ENCODE results near the gene POFUT1.
"Not testable (repeated sequence)": the region's sequence is repeated elsewhere in the genome, so short reads cannot be mapped to it uniquely, and the experiment has no call there.

Gene POFUT1

DNA sequence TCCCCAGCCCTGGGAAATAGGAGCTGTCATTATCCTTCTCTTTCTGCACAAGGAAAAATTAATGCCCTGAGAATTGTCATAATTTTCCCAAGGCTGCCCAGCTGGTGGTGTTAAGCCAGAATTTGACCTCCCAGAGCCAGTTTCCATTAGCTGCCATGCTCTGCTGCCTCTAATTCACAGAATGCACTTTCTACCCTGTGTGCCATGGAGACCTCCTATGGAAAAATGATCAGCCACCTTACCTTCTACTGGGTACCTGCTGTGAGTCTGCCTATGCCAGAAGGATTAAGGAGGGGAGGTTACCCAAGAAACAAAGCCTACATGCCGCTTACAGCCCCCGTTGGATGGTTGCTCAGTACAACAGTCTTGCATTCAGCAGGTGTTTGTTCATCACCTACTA lies 29.1 kb downstream of the POFUT1 start:
- DNase-seq = no peak

GRCh38 chr20:32237419-32237818 lies 29.7 kb downstream of the POFUT1 start:
- DNase-seq = no peak

- DNase-seq = no peak
These were observed 31.1 kb downstream of the POFUT1 start for GRCh38 chr20:32238483-32239425.

DNA sequence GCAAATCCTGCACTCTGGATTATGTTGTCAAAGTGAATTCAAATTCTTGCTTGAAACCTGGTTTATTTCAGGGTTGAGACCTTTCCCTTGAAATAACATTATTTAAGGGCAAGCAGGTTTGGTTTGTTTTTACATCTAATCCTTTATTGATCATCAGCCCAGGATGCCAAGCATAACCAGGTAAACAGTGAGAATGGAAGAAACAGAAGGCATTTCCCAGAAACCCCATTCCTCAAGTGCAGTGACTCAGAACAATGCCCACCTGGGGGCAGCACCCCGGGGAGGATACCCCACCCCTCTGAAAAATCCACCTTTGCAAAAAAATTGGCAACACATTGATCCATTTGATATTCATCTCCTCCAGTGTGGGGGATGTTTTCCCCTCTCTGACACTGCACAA lies 32.5 kb downstream of the POFUT1 start:
- DNase-seq = no peak

DNA sequence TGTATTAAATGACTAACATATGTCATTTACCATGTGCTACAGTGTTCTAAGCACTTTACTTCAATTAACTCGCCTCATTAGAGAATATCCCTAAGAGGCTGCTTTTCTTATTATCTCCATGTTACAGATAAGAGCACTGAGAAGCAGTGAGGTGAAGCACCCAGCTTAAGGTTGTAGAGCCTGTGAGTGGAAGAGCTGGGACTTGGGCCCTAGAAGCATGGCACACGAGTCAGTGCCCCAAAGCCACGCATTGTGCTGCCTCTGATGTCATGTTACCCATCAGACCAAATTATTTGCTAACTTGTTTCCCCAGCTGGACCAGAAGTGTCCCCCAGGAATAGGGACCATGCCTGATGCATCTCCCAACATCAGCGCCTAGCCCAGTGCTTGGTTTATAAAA lies 34.1 kb downstream of the POFUT1 start:
- DNase-seq = no peak

GRCh38 chr20:32244150-32244823 lies 36.6 kb downstream of the POFUT1 start:
- no peak for DNase-seq

- DNase-seq = no peak
These were observed 37.3 kb downstream of the POFUT1 start for GRCh38 chr20:32244959-32245358.

- not testable (repeated sequence) for DNase-seq
These were observed 38.5 kb downstream of the POFUT1 start for GRCh38 chr20:32246208-32246607.

DNA sequence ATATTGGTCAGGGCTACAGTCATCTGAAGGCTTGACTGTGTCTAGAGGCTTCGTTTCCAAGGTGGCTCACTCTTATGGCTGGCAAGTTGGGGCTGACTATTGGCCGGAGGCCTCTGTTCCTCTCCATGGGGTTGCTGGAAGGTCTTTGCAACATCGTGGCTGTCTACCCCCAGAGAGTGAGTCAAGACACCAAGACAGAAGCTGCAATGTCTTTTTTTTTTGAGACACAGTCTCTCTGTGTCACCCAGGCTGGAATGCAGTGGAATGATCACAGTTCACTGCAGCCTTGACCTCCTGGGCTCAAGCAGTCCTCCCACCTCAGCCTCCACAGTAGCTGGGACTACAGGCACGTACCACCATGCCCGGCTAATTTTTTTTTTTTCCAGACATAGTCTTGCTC lies 40.4 kb downstream of the POFUT1 start:
- DNase-seq = no peak

GRCh38 chr20:32249030-32249738 lies 41.5 kb downstream of the POFUT1 start:
- DNase-seq = peak; percentile 7

DNA sequence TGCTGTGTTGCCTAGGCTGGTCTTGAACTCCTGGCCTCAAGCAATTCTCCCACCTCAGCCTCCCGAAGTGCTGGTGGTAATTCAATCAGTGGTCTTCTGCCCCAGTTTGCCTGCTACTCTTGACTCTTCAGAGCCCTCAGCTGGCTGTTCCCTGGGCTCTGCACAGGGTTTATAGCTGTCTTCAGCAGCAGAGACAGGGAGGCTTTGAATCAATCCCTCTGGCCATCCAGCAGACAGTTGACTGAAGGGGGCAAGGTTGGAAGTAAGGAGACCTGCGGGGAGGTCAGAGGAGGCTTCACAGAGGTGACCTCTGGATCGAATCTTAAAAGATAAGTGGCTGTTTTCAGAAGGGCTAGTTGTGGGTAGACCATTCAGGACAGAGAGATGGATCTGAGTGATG lies 43.8 kb downstream of the POFUT1 start:
- DNase-seq = no peak

GRCh38 chr20:32252189-32252588 lies 44.5 kb downstream of the POFUT1 start:
- no peak for DNase-seq

DNA sequence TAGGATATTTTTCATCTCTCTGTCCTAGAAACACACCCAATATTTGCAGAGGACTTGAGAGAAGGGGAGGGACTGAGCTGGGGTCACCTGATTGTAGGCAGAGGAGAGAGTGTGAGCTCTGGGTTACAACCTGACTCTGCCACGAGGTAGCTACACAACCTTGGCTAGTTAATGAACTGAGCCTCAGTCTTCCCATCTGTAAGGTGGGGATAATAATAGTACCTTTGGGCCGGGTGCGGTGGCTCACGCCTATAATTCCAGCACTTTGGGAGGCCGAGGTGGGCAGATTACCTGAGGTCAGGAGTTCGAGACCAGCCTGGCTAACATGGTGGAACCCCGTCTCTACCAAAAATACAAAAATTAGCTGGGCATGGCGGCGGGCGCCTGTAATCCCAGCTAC lies 53.3 kb downstream of the POFUT1 start:
- not testable (repeated sequence) for DNase-seq

DNA sequence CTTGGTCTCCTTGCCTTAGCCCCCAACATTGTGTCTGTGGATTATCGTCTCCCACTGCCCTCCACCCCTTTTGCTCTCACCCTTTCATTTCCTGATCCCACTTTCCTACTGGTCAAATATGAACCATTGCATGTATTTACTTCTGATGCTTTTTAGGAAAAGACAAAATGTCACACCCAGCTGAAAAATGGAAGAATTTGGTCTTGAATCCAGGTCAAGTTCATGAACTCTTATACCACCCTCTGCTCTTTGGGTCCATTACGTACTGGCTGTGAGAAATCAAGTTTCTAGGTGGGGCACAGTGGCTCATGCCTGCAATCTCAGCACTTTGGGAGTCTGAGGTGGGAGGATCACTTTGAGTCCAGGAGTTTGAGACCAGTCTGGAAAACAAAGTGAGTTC lies 54.0 kb downstream of the POFUT1 start:
- no peak for DNase-seq

DNA sequence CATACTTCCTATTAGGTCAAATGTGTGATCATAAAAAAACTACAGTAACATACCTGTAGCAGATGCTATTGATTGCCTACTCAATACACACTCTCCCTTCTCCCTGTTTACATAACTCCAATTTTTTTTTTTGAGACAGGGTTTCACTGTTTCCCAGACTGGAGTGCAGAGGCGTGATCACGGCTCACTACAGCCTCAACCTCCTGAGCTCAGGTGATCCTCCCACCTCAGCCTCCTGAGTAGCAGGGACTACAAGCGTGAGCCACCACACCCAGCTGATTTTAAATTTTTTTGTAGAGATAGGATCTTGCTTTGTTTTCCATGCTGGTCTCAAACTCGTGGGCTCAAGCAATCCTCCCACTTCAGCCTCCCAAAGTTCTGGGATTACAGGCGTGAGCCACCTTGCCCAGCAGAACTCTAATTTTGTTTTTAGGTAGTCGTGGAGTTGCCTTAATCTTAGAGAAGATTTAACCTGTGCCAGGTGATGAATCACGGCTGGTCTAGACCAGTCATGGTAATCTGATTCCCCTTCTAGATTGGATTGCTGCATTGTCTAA lies 55.8 kb downstream of the POFUT1 start:
- DNase-seq = no peak

DNA sequence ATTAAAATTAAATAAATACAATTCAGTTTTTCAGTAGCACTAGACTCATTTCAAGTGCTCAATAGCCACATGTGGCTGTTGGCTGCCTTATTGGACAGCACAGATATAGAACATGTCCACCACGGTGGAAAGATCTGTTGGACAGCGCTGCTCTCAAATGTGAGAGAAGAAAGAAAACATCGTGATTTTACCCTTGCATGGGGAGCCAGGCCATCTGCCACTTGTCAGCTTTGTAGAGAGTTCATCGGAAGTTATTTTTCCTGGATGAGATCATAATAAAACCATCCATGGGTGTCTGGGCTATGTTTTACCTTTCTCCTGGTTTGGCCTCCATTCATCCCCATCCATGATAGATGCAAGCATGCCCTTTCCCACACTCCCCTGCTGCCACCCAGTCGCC lies 63.9 kb downstream of the POFUT1 start:
- DNase-seq = no peak

GRCh38 chr20:32274359-32274758 lies 66.7 kb downstream of the POFUT1 start:
- no peak for DNase-seq

DNA sequence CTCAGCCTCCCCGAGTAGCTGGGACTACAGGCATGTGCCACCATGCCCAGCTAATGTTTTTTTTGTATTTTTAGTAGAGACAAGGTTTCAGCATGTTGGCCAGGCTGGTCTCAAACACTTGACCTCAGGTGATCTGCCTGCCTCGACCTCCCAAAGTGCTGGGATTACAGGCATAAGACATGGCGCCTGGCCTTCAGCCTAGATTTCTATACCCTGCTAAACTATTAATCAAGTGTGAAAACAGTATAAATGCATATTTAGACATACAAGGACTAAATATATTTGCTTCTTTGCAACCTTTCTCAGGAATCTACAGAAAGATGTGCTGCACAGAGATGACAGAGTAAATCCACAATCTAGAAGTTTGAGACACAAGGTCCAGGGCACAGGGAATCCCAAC lies 67.5 kb downstream of the POFUT1 start:
- not testable (repeated sequence) for DNase-seq

DNA sequence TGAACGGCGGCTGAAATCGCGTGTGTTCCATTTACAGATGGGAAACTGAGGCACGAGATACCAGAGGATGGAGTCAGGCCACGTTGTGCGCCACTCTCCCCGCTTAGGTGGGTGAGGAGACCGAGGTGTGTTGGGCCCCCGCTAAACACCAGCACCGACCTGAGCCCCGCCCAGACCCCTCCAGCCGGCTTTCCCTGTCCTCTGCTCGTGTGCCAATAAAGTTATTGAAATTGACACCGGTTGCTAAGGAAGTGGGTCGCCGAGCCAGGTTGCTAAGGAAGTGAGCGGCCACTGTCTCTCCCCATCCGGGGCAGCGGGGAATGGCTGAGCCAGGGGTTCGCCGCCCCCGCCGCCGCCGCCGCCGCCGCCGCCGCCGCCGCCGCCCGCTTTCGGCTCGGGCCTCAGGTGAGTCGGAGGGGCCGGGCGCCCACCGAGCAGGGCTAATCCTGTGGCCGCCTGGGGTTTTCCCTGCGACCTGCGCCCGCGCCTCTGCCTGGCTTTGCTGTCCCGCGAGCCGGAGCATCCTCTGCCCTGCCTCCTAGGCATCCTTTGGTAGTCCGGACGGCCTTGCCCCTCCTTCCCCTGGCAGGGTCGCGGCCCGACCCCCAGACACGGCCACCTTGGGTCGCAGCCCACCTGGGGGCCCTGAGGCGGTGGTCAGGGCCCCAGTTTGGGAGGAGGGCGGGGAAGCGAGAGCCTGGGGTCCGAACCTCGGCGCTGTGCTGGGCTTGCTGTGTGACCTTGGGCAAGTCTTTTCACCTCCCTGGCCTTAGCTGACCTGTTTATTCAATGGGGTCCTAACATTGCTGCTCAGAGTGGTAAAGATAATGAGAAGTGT lies 69.9 kb downstream of the POFUT1 start, which contains the start of gene KIF3B:
KIF3B (plus strand) TSS at position 291 of the 838 bp plus-strand sequence. CDS start 32,127 bp downstream, outside the sequence.
- peak; percentile 72 for DNase-seq

DNA sequence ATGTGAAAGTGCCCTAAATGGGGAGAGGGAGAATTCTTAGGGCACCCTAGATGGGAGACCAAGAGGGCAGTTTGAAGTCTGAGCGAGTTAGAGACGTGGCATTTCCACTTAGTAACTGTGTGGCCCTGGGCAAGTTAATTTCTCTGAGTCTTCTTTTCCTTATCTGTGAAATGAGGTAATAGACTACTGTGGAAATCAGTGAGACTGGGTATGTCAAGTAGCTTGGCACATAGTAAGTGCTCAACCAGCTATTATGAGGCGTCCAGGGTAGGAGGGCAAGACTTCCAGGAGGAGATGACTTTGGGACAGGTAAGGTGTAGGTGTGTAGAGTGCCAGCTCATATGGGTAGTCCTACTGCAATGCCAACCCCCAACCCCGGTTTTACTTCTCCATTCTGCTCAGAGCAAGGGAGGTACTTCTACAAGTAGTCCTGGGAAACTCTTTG lies 70.5 kb downstream of the POFUT1 start:
- DNase-seq = no peak

DNA sequence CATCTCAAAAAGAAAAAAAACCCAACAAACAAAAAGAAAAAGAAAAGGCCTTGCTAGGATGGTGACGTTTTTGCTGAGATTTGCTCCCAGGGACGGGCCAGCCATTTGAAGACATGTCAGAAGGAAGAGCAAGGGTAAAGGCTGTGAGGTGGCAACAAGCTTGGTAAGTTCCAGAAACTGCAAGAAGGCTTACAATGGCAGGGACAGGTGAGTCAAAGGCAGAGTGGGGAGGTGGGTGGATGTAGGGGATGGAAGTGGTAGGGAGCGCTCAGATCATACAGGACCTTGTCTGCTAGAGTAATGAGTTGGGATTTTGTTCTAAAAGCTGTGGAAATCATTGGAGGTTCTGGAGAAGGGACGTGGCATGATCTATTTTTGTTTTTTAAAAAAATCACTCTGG lies 74.0 kb downstream of the POFUT1 start:
- DNase-seq = no peak

- no peak for DNase-seq
These were observed 74.8 kb downstream of the POFUT1 start for GRCh38 chr20:32282461-32282860.

All from effector CD8-positive, alpha-beta T cell (primary cell).